GM23338 (cell line): ENCODE measurements around the gene KIF1C. TPM values are rescaled to one million over a fixed set of nuclear protein-coding genes. Genes with fewer than 3 reads are reported as not detected.

Experiments used
- ETS1 ChIP-seq: IDR thresholded peaks from 2 replicates; pipeline ENCODE4 v1.6.1; 2016; ENCODE audit warnings: antibody characterized with exemption
- EZH2 ChIP-seq: fragments of 200-600 bp; sonication (generic); IDR thresholded peaks from one replicate; pipeline ENCODE4 v1.8.0; 2017; ENCODE audit warnings: antibody characterized with exemption, mild to moderate bottlenecking, low read depth; ENCODE audit not compliant: unreplicated experiment
- EZH2phosphoT487 ChIP-seq: fragments of 200-600 bp; sonication (generic); IDR thresholded peaks from one replicate; pipeline ENCODE4 v1.8.1; 2018; ENCODE audit warnings: antibody characterized with exemption; ENCODE audit not compliant: unreplicated experiment
- JUNB ChIP-seq: IDR thresholded peaks from one replicate; pipeline ENCODE4 v1.6.1; 2016; ENCODE audit warnings: antibody characterized with exemption; ENCODE audit not compliant: unreplicated experiment
- NANOG ChIP-seq: IDR thresholded peaks from 2 replicates; pipeline ENCODE4 v1.6.1; 2016; ENCODE audit warnings: antibody characterized with exemption, borderline replicate concordance
- POLR2AphosphoS5 ChIP-seq: IDR thresholded peaks from 2 replicates; pipeline ENCODE4 v1.6.1; 2016; ENCODE audit warnings: antibody characterized with exemption, low read depth
- REST ChIP-seq: IDR thresholded peaks from one replicate; pipeline ENCODE4 v1.6.1; 2018; ENCODE audit warnings: antibody characterized with exemption; ENCODE audit not compliant: unreplicated experiment
- STAT1 ChIP-seq: IDR thresholded peaks from one replicate; pipeline ENCODE4 v1.6.1; 2016; ENCODE audit warnings: antibody characterized with exemption; ENCODE audit not compliant: unreplicated experiment
- ZNF114 ChIP-seq: fragments of 250-450 bp; sonication (Bioruptor Pico); IDR thresholded peaks from 2 replicates; pipeline ENCODE4 v1.5.0; 2020; ENCODE audit warnings: mild to moderate bottlenecking, moderate library complexity
- ZNF462 ChIP-seq: fragments of 250-450 bp; sonication (Bioruptor Pico); IDR thresholded peaks from 2 replicates; pipeline ENCODE4 v1.5.0; 2020; ENCODE audit warnings: mild to moderate bottlenecking, moderate library complexity
- polyA plus RNA-seq: library from polyadenylated mRNA; unstranded; fragments of >200 nt; fragmentation: Nextera tagmentation; extraction: Ambion mirVana; gene quantifications from 2 replicates; pipeline ENCODE4 v1.2.1, GENCODE V29; 2016
- total RNA-seq: library from RNA; depleted of rRNA; stranded (reverse); fragments of >200 nt; shearing (Covaris generic); gene quantifications from 2 replicates; pipeline ENCODE4 v1.2.3, GENCODE V29; 2014

The KIF1C gene
- total and polyA plus RNA-seq, 2 experiments from 2014 or later: 13.5 to 61.4 TPM

GRCh38 chr17:4951486-4951885 lies 46.3 kb upstream of the KIF1C start (continued):
- TF ChIP-seq ZNF462 (no peak), STAT1 (no peak), JUNB (no peak), ZNF114 (CRISPR knock-in tag) (no peak), NANOG (no peak), ETS1 (no peak), POLR2AphosphoS5 (no peak), EZH2phosphoT487 (no peak), REST (no peak), EZH2 (no peak)
